Measurements from ENCODE around the gene IER5. TPM values are rescaled to one million over a fixed set of nuclear protein-coding genes. Genes with fewer than 3 reads are reported as not detected.
"Not testable (repeated sequence)": the region's sequence is repeated elsewhere in the genome, so short reads cannot be mapped to it uniquely, and the experiment has no call there.

The IER5 gene
- total RNA-seq, 5 donors from 2014 or later (not counting 1 experiment from before 2014, with no cell fraction given) = 26.6 to 85.5 (median 32.2) TPM

- Histone ChIP-seq H3K27ac (ENCODE audit: low read length) (no peak overlapping the region), H3K36me3 (ENCODE audit: control insufficient read depth in 2 of 2, extremely low read depth in 1 of 2, insufficient read depth in 1 of 2, low read length in 1 of 2) (no peaks in the 10 kb centered on the region), H3K9me3 (no peaks in the 10 kb centered on the region), H3K4me1 (ENCODE audit: control insufficient read depth in 1 of 2, extremely low read depth in 1 of 2, insufficient read depth in 2 of 2, low read length in 2 of 2) (peaks cover under 1 to 8% of the 10 kb centered on the region in 2 experiments), H3K27me3 (replicated peaks in 1 of 2; ENCODE audit: control insufficient read depth in 2 of 2, extremely low read depth in 1 of 2, insufficient read depth in 2 of 2, low read length in 1 of 2) (peaks cover 0 to 36% of the 10 kb centered on the region in 2 experiments), H3K4me3 (ENCODE audit: control insufficient read depth in 1 of 2, extremely low read depth in 1 of 2, low read length in 1 of 2) (no peak overlapping the region)
- H3K4me1 Mint-ChIP-seq = peaks cover 12 to 16% (median 12%) of the 10 kb centered on the region in 3 donors
- no CpG with 5 or more reads among the region's 3 CpGs for WGBS (ENCODE audit: insufficient coverage)
- ChIA-PET CTCF (interaction anchor here in 1 of 2 donors (0.6 kb wide), 1 partner anchor 99 kb away, joined by 3 read pairs; no protein-coding TSS in a partner anchor), POLR2A (no interaction called here)
- DNase-seq (no peak), ATAC-seq (replicated peaks in 1 of 4) (no peak)
- H3K4me3 Mint-ChIP-seq = no peak overlapping the region
- H3K27ac Mint-ChIP-seq = no peak overlapping the region
- no peaks in the 10 kb centered on the region for H3K36me3 Mint-ChIP-seq
- H3K27me3 Mint-ChIP-seq = peaks cover 0 to 8% of the 10 kb centered on the region in 2 donors
- no peaks in the 10 kb centered on the region for H3K9me3 Mint-ChIP-seq
These were observed 23.1 kb downstream of the IER5 start for GRCh38 chr1:181111559-181111958.

GRCh38 chr1:181112071-181112929 is 23.8 kb downstream of the IER5 start:
- Histone ChIP-seq H3K36me3 (ENCODE audit: control insufficient read depth in 2 of 2, extremely low read depth in 1 of 2, insufficient read depth in 1 of 2, low read length in 1 of 2) (no peaks in the 10 kb centered on the region), H3K27me3 (replicated peaks in 1 of 2; ENCODE audit: control insufficient read depth in 2 of 2, extremely low read depth in 1 of 2, insufficient read depth in 2 of 2, low read length in 1 of 2) (peaks cover 0 to 36% of the 10 kb centered on the region in 2 experiments), H3K4me1 (ENCODE audit: control insufficient read depth in 1 of 2, extremely low read depth in 1 of 2, insufficient read depth in 2 of 2, low read length in 2 of 2) (peaks cover 0 to 7% of the 10 kb centered on the region in 2 experiments), H3K27ac (ENCODE audit: low read length) (no peak overlapping the region), H3K9me3 (no peaks in the 10 kb centered on the region), H3K4me3 (ENCODE audit: control insufficient read depth in 1 of 2, extremely low read depth in 1 of 2, low read length in 1 of 2) (no peak overlapping the region)
- POLR2A ChIA-PET = no interaction called here
- CTCF ChIA-PET = interaction anchor here in 1 of 2 donors (0.6 kb wide), 1 partner anchor 100 kb away, joined by 3 read pairs; no protein-coding TSS in a partner anchor
- Mint-ChIP-seq H3K4me3 (no peak overlapping the region), H3K4me1 (peaks cover 8 to 9% (median 8%) of the 10 kb centered on the region in 3 donors), H3K36me3 (no peaks in the 10 kb centered on the region), H3K9me3 (no peaks in the 10 kb centered on the region), H3K27me3 (peaks cover 0 to 8% of the 10 kb centered on the region in 2 donors), H3K27ac (no peak overlapping the region)
- no peak for ATAC-seq (replicated peaks in 1 of 4)
- no peak for DNase-seq
- 90% methylated on average over 4 of the region's 10 CpGs for WGBS (ENCODE audit: insufficient coverage)

GRCh38 chr1:181113059-181113641 is 24.6 kb downstream of the IER5 start:
- Histone ChIP-seq H3K36me3 (ENCODE audit: control insufficient read depth in 2 of 2, extremely low read depth in 1 of 2, insufficient read depth in 1 of 2, low read length in 1 of 2) (no peaks in the 10 kb centered on the region), H3K4me1 (ENCODE audit: control insufficient read depth in 1 of 2, extremely low read depth in 1 of 2, insufficient read depth in 2 of 2, low read length in 2 of 2) (peaks cover 0 to 7% of the 10 kb centered on the region in 2 experiments), H3K27me3 (replicated peaks in 1 of 2; ENCODE audit: control insufficient read depth in 2 of 2, extremely low read depth in 1 of 2, insufficient read depth in 2 of 2, low read length in 1 of 2) (peaks cover 0 to 32% of the 10 kb centered on the region in 2 experiments), H3K9me3 (no peaks in the 10 kb centered on the region), H3K27ac (ENCODE audit: low read length) (no peak overlapping the region), H3K4me3 (ENCODE audit: control insufficient read depth in 1 of 2, extremely low read depth in 1 of 2, low read length in 1 of 2) (no peak overlapping the region)
- DNase-seq (no peak), ATAC-seq (replicated peaks in 1 of 4) (no peak)
- Mint-ChIP-seq H3K4me1 (peaks cover 5 to 9% (median 8%) of the 10 kb centered on the region in 3 donors), H3K9me3 (no peaks in the 10 kb centered on the region), H3K27ac (no peak overlapping the region), H3K36me3 (no peaks in the 10 kb centered on the region), H3K4me3 (no peak overlapping the region), H3K27me3 (peaks cover 0 to 6% of the 10 kb centered on the region in 2 donors)
- ChIA-PET CTCF (interaction anchor here in 1 of 2 donors (0.6 kb wide), 1 partner anchor 8 kb away, joined by 6 read pairs; no protein-coding TSS in a partner anchor), POLR2A (no interaction called here)
- WGBS (ENCODE audit: insufficient coverage) = 100% methylated on average over 2 of the region's 6 CpGs

GRCh38 chr1:181114574-181115367 is 26.3 kb downstream of the IER5 start:
- Histone ChIP-seq H3K9me3 (no peaks in the 10 kb centered on the region), H3K36me3 (ENCODE audit: control insufficient read depth in 2 of 2, extremely low read depth in 1 of 2, insufficient read depth in 1 of 2, low read length in 1 of 2) (no peaks in the 10 kb centered on the region), H3K27ac (ENCODE audit: low read length) (no peak overlapping the region), H3K27me3 (replicated peaks in 1 of 2; ENCODE audit: control insufficient read depth in 2 of 2, extremely low read depth in 1 of 2, insufficient read depth in 2 of 2, low read length in 1 of 2) (peaks cover 0 to 28% of the 10 kb centered on the region in 2 experiments), H3K4me3 (ENCODE audit: control insufficient read depth in 1 of 2, extremely low read depth in 1 of 2, low read length in 1 of 2) (no peak overlapping the region), H3K4me1 (ENCODE audit: control insufficient read depth in 1 of 2, extremely low read depth in 1 of 2, insufficient read depth in 2 of 2, low read length in 2 of 2) (peaks cover 0 to 5% of the 10 kb centered on the region in 2 experiments)
- WGBS (ENCODE audit: insufficient coverage) = 90% methylated on average over 3 of the region's 11 CpGs
- no peak overlapping the region for H3K4me3 Mint-ChIP-seq
- ChIA-PET CTCF (interaction anchor here in 1 of 2 donors (0.6 kb wide), 1 partner anchor 71 kb away, joined by 3 read pairs; no protein-coding TSS in a partner anchor), POLR2A (interaction anchor here in 1 of 2 donors (0.6 to 0.9 kb wide), 2 partner anchors 9 to 26 kb away, joined by 4 to 5 read pairs; partner anchors contain the start of gene IER5)
- H3K9me3 Mint-ChIP-seq = no peaks in the 10 kb centered on the region
- H3K4me1 Mint-ChIP-seq = peaks cover 0 to 4% (median 0%) of the 10 kb centered on the region in 3 donors
- peaks cover 0 to 3% of the 10 kb centered on the region in 2 donors for H3K27me3 Mint-ChIP-seq
- no peak overlapping the region for H3K27ac Mint-ChIP-seq
- DNase-seq (no peak), ATAC-seq (replicated peaks in 1 of 4) (no peak)
- no peaks in the 10 kb centered on the region for H3K36me3 Mint-ChIP-seq

GRCh38 chr1:181115368-181115684 is 26.8 kb downstream of the IER5 start:
- ChIA-PET CTCF (no interaction called here), POLR2A (no interaction called here)
- Histone ChIP-seq H3K27me3 (replicated peaks in 1 of 2; ENCODE audit: control insufficient read depth in 2 of 2, extremely low read depth in 1 of 2, insufficient read depth in 2 of 2, low read length in 1 of 2) (peaks cover 0 to 26% of the 10 kb centered on the region in 2 experiments), H3K27ac (ENCODE audit: low read length) (no peak overlapping the region), H3K4me3 (ENCODE audit: control insufficient read depth in 1 of 2, extremely low read depth in 1 of 2, low read length in 1 of 2) (no peak overlapping the region), H3K36me3 (ENCODE audit: control insufficient read depth in 2 of 2, extremely low read depth in 1 of 2, insufficient read depth in 1 of 2, low read length in 1 of 2) (no peaks in the 10 kb centered on the region), H3K4me1 (ENCODE audit: control insufficient read depth in 1 of 2, extremely low read depth in 1 of 2, insufficient read depth in 2 of 2, low read length in 2 of 2) (peaks cover 0 to 5% of the 10 kb centered on the region in 2 experiments), H3K9me3 (no peaks in the 10 kb centered on the region)
- 92% methylated on average over 3 of the region's 3 CpGs for WGBS (ENCODE audit: insufficient coverage)
- H3K4me1 Mint-ChIP-seq = peaks cover 0 to 4% (median 0%) of the 10 kb centered on the region in 3 donors
- no peak overlapping the region for H3K4me3 Mint-ChIP-seq
- ATAC-seq (replicated peaks in 1 of 4) (no peak), DNase-seq (no peak)
- no peaks in the 10 kb centered on the region for H3K36me3 Mint-ChIP-seq
- no peaks in the 10 kb centered on the region for H3K9me3 Mint-ChIP-seq
- H3K27me3 Mint-ChIP-seq = peaks cover 0 to 3% of the 10 kb centered on the region in 2 donors
- H3K27ac Mint-ChIP-seq = no peak overlapping the region

- H3K27ac Mint-ChIP-seq; H3K4me3 ChIP-seq (ENCODE audit: control insufficient read depth in 1 of 2, extremely low read depth in 1 of 2, low read length in 1 of 2); H3K9me3 Mint-ChIP-seq; H3K9me3 ChIP-seq; H3K36me3 ChIP-seq (ENCODE audit: control insufficient read depth in 2 of 2, extremely low read depth in 1 of 2, insufficient read depth in 1 of 2, low read length in 1 of 2); ATAC-seq (replicated peaks in 1 of 4); H3K4me3 Mint-ChIP-seq; DNase-seq; H3K27ac ChIP-seq (ENCODE audit: low read length); H3K36me3 Mint-ChIP-seq; H3K4me1 ChIP-seq (ENCODE audit: control insufficient read depth in 1 of 2, extremely low read depth in 1 of 2, insufficient read depth in 2 of 2, low read length in 2 of 2); H3K27me3 Mint-ChIP-seq; POLR2A ChIA-PET; H3K4me1 Mint-ChIP-seq: not testable (repeated sequence)
- CTCF ChIA-PET = interaction anchor here in 1 of 2 donors (0.6 kb wide), 1 partner anchor 239 kb away, joined by 3 read pairs; no protein-coding TSS in a partner anchor
- H3K27me3 ChIP-seq (replicated peaks in 1 of 2; ENCODE audit: control insufficient read depth in 2 of 2, extremely low read depth in 1 of 2, insufficient read depth in 2 of 2, low read length in 1 of 2) = peaks cover 0 to 23% of the 10 kb centered on the region in 2 experiments
- WGBS (ENCODE audit: insufficient coverage) = 100% methylated on average over 3 of the region's 9 CpGs
These were observed 27.5 kb downstream of the IER5 start for GRCh38 chr1:181115971-181116370.
